Coronary artery (tissue), 2 donors: ENCODE results near the gene CNPY3.
"Not testable (repeated sequence)": the region's sequence is repeated elsewhere in the genome, so short reads cannot be mapped to it uniquely, and the experiment has no call there.

Source experiments
- DNase-seq: peaks from one replicate; pipeline ENCODE4 v3.0.0-alpha.2; 2017; ENCODE audit warnings: low spot score
- H3K27ac ChIP-seq, 2 donors: fragments of 200-600 bp; sonication (generic); one replicate each; pipeline ENCODE4 v1.5.1; 2016 to 2019
- H3K4me3 ChIP-seq: fragments of 200-600 bp; sonication (generic); 2 replicates; pipeline ENCODE4 v1.5.1; 2016; ENCODE audit warnings: mild to moderate bottlenecking, moderate library complexity
- TF ChIP-seq, protein P1 (sequence below): fragments of 200-600 bp; sonication (generic); IDR thresholded peaks from one replicate; pipeline ENCODE4 v1.5.1; 2019; ENCODE audit warnings: antibody characterized with exemption

Gene CNPY3

DNA sequence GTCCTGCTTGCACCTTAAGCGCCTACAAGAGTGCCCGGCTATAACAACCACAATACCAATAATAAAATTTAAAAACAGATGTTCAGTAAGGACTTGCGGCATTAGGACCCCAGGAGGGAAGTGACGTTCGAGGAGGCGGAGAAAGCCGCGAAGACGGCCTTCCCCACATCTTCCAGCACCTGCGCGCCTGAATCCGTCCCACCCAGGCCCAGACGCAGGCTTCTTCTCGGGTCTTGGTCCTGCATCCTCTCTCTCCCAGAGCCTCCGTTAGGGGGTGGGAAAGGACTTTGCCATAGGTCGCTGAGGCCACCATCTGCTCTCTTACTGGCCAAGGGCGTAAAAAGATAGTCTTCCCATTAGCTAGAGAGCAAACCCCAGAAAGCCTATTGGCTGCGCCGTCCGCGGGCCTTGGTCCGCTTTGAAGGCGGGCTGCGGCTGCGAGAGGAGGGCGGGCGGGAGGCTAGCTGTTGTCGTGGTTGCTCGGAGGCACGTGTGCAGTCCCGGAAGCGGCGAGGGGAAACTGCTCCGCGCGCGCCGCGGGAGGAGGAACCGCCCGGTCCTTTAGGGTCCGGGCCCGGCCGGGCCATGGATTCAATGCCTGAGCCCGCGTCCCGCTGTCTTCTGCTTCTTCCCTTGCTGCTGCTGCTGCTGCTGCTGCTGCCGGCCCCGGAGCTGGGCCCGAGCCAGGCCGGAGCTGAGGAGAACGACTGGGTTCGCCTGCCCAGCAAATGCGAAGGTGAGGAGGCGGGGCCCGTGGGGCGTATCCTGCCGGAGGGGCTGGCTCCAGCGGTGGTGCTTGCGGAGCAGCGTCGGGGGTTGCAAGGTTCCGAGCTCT lies at the start of gene CNPY3:
Gene CNPY3, plus strand, starts transcription at position 495 of the 835 bp plus-strand sequence. Its CDS starts 91 bp downstream, at position 586.
- H3K4me3 ChIP-seq: peak within 1 kb of the TSS; percentile 88
- TF ChIP-seq, protein P1, sequence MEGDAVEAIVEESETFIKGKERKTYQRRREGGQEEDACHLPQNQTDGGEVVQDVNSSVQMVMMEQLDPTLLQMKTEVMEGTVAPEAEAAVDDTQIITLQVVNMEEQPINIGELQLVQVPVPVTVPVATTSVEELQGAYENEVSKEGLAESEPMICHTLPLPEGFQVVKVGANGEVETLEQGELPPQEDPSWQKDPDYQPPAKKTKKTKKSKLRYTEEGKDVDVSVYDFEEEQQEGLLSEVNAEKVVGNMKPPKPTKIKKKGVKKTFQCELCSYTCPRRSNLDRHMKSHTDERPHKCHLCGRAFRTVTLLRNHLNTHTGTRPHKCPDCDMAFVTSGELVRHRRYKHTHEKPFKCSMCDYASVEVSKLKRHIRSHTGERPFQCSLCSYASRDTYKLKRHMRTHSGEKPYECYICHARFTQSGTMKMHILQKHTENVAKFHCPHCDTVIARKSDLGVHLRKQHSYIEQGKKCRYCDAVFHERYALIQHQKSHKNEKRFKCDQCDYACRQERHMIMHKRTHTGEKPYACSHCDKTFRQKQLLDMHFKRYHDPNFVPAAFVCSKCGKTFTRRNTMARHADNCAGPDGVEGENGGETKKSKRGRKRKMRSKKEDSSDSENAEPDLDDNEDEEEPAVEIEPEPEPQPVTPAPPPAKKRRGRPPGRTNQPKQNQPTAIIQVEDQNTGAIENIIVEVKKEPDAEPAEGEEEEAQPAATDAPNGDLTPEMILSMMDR: no peak
- DNase-seq: peak; percentile 98
- H3K27ac ChIP-seq: peak within 1 kb of the TSS; percentile 70 to 95

DNA sequence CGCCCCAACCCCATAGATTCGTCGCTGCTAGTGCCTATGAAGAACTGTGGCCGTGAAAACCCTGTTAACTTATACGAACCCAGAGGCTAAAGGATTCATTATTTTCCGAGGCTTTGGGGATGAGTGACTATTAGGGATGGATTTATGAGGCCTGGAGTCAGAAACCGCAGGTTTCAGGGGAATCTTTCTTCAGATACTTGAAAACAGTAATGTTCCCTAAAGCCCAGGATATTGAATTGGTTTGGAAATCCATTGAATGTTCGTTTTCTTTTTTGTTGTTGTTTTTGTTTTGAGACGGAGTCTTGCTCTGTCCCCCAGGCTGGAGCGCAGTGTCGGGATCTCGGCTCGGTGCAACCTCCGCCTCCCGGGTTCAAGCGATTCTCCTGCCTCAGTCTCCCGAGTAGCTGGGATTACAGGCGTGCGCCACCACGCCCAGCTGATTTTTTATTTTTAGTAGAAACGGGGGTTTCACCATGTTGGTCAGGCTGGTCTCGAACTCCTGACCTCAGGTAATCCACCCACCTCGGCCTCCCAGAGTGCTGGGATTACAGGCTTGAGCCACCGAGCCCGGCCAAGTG lies 49.0 kb upstream of the CNPY3 start:
- peak overlapping the region; percentile 87 to 94 for H3K27ac ChIP-seq
- H3K4me3 ChIP-seq: peak overlapping the region; percentile 83
- DNase-seq: not testable (repeated sequence)

DNA sequence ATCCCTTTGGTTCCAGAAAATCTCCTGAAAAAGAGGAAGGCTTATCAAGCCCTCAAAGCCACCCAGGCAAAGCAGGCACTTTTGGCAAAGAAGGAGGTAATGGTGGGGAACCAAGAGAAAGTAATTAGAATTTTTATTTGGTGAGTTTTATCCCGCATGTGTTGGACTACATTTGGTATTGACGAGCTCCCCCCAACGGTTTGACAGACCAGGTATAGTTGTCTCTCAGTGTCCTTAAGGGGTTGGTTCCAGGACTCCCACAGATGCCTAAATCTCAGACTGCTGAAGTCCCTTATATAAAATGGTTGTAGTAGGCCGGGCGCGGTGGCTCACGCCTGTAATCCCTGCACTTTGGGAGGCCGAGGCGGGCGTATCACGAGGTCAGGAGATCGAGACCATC lies 48.4 kb upstream of the CNPY3 start:
- peak overlapping the region; percentile 83 for H3K4me3 ChIP-seq
- DNase-seq: not testable (repeated sequence)
- peak overlapping the region in 1 of 2 donors; percentile 87 for H3K27ac ChIP-seq

DNA sequence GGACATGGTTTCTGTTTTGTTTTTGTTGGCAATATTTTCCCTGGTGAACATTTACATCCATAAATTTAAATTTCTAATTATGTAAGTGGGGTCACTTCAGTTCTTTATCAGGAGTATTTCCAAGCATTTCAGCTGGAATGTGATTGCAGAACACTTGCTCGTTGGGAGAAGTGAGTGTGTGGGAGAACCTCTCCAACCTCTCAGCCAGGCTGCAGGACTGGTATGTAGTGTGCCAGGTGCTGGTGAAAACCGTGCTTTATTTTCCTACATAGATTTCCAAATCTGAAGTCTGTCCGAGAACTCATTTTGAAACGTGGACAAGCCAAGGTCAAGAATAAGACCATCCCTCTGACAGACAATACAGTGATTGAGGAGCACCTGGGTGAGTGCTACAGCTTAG lies 43.6 kb upstream of the CNPY3 start:
- TF ChIP-seq, protein P1: no peak

DNA sequence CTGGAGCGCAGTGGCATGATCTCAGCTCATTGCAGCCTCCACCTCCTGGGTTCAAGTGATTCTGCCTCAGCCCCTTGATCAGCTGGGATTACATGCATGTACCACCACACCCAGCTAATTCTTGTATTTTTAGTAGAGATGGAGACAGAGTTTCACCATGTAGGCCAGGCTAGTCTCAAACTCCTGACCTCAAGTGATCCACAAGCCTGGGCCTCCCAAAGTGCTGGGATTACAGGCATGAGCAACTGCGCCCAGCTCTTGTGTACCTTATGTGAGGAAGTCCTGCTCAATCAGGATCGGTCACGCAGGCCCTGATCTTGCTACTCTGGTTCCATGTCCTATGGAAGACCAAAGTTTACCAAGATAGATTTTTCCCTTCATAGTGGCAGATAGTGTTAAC lies 41.1 kb upstream of the CNPY3 start:
- not testable (repeated sequence) for H3K27ac ChIP-seq, DNase-seq, H3K4me3 ChIP-seq

More for the DNA sequence above, 43.6 kb upstream of the CNPY3 start:
- H3K27ac ChIP-seq: no peak overlapping the region
- DNase-seq: no peak
- H3K4me3 ChIP-seq: no peak overlapping the region

DNA sequence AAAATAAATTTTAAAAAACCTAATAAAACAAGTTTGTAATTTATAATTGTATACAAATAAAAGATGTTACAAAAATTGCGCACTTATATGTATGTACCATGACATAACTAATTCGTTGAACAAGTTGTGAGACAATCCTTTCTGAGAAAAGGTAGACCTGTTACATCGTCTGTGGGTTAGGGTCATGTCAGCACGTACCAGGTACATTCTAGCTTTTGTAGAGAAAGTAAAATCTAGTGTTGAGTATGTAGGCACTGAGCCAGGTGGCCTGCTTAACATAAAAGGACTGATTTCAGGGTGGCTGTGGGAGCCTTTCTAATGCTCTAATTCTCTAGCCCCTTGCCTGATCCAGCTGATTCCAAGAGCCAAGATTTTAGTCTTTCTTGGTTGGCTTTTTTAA lies 39.5 kb upstream of the CNPY3 start:
- H3K27ac ChIP-seq: peak overlapping the region in 1 of 2 donors; percentile 75
- TF ChIP-seq, protein P1: no peak
- no peak for DNase-seq
- peak overlapping the region; percentile 86 for H3K4me3 ChIP-seq

DNA sequence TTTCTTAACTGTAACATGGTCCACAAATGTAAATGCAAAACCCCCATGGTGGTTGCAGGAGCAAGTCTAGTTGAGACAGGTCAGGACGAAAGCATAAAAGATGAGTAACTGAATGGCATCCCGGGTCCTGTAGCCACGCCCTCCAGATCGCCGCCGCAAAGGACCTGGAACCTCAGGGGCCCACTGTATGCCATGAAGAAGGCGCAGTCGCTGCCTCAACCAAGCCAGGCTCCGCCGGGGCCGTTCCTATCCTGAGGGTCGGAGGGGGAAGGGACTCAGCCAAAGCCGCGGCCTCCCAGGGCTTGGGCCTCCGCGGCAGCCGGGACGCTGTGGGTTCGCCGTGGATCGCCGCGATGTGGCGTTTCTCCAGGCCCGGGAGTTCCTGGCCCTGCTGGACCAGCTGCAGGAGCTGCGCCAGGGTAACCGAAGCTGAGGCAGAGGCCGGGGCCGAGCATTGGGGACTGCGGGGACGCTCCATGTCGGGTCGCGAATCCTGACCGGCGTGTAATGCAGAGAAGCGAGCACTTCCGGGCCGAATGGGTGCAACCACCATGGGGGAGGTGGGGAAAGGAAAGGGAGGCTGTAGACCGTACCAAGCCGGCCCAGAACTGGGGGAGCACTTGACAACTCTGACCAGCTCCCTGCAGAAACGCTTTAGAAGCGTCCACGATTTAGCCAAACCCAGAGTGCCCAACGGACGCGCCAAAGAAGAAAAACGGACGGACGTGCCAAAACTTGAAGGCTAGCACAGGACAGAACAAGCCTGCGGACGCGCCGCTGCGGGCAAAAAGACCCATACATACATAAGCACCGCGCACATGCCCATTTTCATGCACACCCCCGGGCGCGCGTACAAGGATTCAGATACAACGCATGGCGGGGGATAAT lies 38.7 kb upstream of the CNPY3 start:
- Histone ChIP-seq H3K27ac (peak overlapping the region; percentile 75 to 94), H3K4me3 (peak overlapping the region; percentile 86)
- TF ChIP-seq, protein P1: no peak
- peak; percentile 95 for DNase-seq

DNA sequence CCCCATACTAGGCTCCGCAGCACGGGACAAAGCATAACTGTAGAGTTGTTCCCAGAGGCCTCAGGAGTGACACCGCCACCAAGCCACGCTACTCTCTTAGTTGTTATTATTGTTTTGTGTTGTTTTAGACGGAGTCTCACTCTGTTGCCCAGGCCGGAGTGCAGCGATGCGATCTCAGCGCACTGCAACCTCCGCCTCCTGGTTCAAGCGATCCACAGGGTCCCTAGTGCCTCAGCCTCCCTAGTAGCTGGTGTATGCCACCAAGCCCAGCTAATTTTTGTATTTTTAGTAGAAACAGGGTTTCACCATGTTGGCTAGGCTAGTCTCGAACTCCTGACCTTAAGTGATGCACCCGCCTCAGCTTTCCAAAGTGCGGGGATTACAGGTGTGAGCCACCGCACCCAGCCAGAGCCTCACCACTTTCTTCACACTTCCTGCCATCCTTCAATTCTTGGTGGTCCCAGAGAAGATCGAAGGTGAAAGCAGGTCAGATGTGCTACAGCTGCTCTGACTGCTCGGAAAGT lies 38.0 kb upstream of the CNPY3 start:
- TF ChIP-seq, protein P1: no peak
- no peak for DNase-seq
- peak overlapping the region in 1 of 2 donors; percentile 94 for H3K27ac ChIP-seq

DNA sequence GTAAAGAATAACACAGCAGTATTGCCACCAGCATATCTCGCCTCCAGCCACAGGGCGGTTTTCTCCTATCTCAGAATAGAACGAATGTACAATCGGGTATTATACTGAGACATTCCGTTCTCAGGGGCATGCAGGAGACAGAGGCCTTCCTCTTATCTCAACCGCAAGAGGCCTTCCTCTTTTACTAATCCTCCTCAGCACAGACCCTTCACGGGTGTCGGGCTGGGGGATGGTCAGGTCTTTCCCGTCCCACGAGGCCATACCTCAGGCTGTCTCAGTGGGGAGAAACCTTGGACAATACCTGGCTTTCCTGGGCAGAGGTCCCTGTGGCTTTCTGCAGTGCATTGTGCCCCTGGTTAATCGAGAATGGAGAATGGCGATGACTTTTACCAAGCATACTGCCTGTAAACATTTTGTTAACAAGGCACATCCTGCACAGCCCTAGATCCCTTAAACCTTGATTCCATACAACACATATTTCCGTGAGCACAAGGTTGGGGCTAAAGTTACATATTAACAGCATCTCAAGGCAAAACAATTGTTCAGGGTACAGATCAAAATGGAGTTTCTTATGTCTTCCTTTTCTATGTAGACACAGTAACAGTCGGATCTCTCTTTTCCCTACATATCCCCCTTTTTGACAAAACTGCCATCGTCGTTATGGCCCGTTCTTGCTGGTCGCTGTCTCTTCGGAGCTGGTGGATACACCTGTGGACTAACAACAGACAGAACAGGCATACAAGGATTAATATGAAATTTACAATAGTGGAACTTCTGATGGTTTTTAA lies 35.0 kb upstream of the CNPY3 start:
- not testable (repeated sequence) for H3K27ac ChIP-seq, H3K4me3 ChIP-seq, DNase-seq

More for the DNA sequence above, 38.0 kb upstream of the CNPY3 start:
- H3K4me3 ChIP-seq: peak overlapping the region; percentile 86
